ENCODE data around the gene VAT1.
A peak's percentile ranks its signal among the peaks of the same experiment; 100 is the strongest.
"Not testable (repeated sequence)": the region's sequence is repeated elsewhere in the genome, so short reads cannot be mapped to it uniquely, and the experiment has no call there.

Gene VAT1

DNA sequence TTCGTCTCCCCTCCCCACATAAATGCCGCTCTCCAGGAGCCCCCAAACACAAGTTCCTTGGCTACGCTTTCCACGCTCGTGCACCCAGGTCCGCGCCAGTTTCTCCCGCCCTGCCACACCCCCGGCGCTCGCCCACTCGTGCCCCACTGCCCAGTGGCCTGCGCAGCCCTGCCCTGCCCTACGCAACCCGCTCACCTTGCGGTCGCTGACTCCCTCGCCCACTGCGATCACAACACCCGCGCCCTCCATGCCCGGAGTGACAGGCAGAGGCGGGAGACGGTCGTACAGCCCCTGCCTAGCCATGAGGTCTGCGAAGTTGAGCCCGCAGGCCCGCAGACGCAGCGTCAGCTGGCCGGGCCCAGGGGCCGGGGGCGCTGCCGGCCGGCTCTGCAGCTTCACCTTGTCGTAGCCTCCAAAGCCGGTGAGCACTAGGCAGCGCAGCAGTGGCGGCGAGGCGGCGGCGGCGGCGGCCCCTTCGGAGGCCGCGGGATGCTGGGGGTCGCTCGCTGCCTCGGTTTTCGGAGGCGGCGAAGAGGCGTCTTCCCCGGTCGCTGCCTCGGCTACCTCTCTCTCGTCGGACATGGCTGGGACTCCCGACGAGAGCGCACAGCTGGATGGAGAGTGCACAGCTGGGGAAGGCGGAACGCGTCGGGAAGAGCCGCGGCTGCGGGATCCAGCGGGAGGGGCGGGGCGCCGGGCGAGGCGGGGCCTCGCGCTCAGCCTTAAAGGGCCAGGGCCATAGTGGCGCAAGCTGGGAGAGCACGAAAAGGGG lies at the start of gene VAT1:
VAT1 (minus strand) TSS at position 645 of the 772 bp plus-strand sequence; CDS start at position 582, 63 bp downstream.
- peak; percentile 20 to 23 for DNase-seq (ENCODE audit: low read depth in 2 of 2)

- DNase-seq (ENCODE audit: low read depth in 2 of 2), result no peak
Measured at GRCh38 chr17:43070872-43071271, 48.7 kb upstream of the VAT1 start.

- DNase-seq (ENCODE audit: low read depth in 2 of 2), result no peak
Measured at GRCh38 chr17:43070257-43070656, 48.1 kb upstream of the VAT1 start.

DNA sequence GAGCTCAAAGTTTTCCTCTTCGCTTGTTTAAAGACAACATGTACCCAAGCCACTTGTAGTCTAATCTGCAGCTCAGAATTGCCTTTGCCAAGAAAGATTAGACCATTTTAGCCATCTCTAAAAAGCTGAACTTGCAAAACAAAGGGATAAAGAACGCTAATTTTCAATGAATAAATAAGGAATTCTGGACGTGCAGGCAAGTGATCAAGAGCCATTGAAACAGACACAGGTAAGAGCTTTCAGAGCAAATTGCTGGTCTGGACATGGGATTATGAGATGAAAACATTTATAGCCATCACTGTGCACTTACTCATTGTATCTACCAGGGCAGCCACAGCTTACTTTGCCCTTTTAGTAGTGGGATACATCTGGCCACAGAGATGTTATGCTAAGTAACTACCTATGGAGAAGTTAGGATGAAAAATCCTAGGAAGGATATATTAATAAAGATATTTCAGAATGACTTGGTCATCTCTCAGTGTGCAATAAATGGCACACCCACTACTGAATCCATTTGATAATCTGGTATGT lies 47.2 kb upstream of the VAT1 start:
- DNase-seq (ENCODE audit: low read depth in 2 of 2), result no peak

DNA sequence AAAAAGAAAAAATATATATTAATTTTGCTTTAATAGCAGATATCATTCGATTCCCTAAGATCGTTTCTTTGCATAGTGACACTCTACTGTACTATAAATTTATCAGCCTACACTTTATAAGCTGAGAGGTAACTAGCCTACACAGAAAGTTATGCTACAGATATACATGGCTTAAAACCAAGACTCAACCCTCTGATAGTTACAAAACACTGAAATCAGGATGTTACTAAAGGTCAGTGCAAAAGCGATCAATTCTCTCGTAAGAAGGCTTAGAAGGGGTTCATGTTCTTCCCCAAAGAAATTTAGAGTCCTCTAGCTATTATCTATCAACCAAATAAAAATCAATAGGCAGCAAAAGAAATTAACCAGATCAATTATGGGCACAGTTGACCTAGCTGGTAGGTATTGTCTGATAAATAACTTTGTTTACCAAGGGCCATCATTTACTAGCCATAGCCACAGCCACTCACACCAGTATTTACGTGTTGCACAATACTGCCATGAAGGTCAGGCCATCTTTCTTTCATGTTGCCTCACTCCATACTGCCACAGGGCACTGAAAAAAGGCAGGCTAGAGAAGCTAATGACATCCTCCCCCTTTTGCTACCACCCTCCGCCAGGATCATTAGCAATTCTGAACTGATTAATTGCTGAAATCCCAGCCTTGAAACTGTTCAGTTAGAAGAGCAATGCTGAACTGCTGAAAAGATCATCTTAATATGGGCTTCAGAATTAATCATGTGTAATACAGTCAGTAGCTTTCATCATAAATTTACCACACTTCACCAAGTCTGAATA lies 46.6 kb upstream of the VAT1 start:
- no peak for DNase-seq (ENCODE audit: low read depth in 2 of 2)

GRCh38 chr17:43062984-43063638 lies 40.9 kb upstream of the VAT1 start:
- no peak for DNase-seq (ENCODE audit: low read depth in 2 of 2)

DNA sequence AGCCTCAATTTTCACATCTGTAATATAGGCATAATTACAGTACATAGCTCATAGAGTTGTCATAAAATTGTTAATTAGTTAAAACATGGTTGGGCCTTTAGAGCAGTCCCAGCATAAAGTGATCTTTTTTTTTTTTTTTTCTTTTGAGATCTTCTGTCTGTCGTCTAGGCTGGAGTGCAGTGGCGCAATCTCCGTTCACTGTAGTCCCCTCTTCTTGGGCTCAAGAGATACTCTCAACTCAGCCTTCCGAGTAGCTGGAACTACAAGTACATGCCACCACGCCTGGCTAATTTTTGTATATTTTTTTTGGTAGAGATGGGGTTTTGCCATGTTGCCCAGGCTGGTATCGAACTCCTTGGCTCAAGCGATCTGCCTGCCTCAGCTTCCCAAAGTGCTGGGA lies 33.9 kb upstream of the VAT1 start:
- no peak for DNase-seq (ENCODE audit: low read depth in 2 of 2)

DNA sequence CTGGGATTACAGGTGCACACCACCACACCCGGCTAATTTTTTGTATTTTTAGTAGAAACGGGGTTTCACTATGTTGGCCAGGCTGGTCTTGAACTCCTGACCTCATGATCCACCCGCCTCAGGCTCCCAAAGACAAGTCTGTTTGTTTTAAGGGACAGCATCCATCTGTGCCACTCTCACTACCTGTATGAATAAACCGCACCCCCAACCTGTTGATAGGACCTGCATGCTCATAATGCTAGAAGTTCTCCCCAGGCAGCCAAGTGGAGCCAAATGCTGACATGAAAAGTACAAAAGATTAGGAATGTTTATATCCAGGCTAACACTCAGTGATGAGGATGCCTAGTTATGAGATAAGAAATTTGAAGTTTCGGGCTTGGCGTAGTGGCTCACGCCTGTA lies 30.8 kb upstream of the VAT1 start:
- DNase-seq (ENCODE audit: low read depth in 2 of 2), result not testable (repeated sequence)

DNA sequence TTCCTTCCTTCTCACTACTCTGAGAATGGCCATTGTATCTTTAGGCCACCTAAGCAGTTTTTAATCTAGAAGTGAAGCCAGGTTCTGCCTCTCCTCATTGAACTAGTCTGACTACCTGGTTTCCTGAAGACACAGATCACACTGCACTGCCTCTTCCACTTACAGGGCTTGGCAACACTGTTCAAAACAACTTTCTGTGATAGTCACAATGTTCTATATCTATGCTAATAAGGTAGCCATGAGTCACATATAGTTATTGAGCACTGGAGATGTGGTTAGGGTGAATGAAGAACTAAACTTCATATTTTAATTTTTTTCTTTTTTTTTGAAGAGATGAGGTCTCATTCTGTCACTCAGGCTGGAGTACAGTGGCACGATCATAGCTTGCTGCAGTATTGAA lies 29.8 kb upstream of the VAT1 start:
- no peak for DNase-seq (ENCODE audit: low read depth in 2 of 2)

GRCh38 chr17:43044024-43044423 lies 21.8 kb upstream of the VAT1 start:
- DNase-seq (ENCODE audit: low read depth in 2 of 2), result no peak

- DNase-seq (ENCODE audit: low read depth in 2 of 2), result no peak
Measured at GRCh38 chr17:43043307-43043706, 21.1 kb upstream of the VAT1 start.

DNA sequence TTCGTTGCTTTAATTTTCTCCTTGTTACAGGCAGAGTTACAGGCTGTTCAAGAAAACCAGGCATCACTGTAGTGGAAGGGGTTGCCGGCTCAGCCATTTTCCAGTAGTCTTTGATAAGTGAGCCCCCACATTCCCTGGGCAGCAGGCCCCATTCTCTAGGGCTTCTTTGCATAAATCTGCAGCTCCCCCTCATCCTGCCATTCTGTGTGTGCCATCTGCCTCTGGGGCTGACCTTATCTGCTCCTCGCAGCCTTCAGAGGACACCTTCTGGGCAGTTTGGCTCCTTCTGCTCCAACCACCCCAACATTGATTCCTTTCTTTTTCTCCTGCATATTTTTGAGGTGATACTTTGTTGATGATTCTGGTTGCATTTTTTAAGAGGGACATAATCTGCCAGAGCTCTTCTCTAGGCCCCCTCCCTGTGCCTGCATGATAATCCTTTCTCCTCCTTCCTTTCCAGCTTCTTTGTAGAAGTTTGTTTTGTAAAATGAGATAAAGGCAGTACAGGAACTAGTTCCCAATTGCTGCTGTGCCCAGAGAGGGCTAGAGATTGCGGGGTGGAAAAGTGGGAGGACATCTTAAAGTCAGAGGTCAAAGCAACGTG lies 19.9 kb upstream of the VAT1 start:
- no peak for DNase-seq (ENCODE audit: low read depth in 2 of 2)

- DNase-seq (ENCODE audit: low read depth in 2 of 2), result no peak
Measured at GRCh38 chr17:43040655-43041054, 18.5 kb upstream of the VAT1 start.

- no peak for DNase-seq (ENCODE audit: low read depth in 2 of 2)
Measured at GRCh38 chr17:43039646-43040045, 17.5 kb upstream of the VAT1 start.

GRCh38 chr17:43034894-43035293 lies 12.7 kb upstream of the VAT1 start:
- no peak for DNase-seq (ENCODE audit: low read depth in 2 of 2)

DNA sequence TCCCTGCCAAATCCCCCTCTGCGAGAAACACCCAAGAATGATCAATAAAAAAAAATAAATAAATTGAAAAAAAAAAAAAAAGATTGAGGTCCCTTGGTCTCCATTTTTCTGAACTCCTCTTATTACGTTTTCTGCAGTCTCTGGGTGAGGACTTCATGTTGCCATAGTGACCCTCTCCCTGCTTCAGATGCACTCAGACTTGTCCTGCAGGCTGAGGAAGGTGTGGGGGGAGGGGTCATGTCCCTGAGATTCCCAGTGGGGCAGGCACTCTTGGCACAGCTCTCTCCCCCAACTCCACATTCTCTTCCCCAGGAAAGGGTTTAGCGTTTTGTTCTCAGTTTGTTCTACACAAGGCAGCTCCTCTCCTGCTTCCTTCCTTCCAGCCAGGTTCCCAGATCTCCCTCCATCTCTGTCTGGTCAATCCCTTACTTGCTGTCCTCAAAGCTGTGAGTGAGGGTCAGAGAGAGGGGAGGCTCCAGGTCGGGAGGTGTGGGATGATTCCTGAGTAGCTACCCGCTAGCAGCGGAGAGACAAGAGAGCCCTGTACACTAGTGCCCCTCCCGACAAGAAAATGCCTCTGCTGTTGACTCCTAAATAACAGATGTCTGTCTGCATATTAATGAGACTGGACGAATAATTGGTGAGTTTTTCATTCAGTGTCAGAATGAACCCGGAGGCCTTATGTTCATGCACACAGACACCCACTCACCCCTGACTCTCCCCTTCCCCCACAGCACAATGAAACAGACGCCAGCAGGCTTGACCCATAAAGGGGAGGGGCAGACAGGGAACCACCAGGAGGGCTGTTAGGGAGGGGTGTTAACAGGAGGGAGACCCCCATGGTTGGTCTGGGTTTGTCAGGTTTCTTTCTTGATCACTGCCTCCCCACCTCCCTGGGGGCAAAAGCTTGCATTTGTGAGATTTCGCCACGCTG lies 12.0 kb upstream of the VAT1 start:
- no peak for DNase-seq (ENCODE audit: low read depth in 2 of 2)

DNA sequence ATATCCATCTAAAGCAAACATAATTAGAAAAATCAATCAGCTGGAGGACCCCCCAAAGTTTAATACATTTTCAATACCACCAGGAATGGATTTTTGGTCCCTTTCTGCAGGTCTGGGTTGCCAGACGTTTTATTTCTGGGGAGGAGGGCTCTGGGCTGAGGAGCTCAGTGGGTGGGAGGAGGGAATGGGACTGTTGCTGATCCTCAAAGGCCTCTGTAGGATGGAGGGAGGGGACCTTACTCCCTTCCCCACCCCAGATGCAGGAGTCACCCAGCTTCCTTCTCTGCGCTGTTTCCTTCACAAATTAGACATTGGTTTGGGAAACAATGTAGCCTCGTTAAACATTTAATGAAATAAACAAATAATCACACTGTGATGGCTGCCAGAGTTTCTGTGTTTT lies 9.5 kb upstream of the VAT1 start:
- no peak for DNase-seq (ENCODE audit: low read depth in 2 of 2)

GRCh38 chr17:43030137-43030767 lies 8.1 kb upstream of the VAT1 start:
- no peak for DNase-seq (ENCODE audit: low read depth in 2 of 2)

- DNase-seq (ENCODE audit: low read depth in 2 of 2), result no peak
Measured at GRCh38 chr17:43028221-43028861, 6.2 kb upstream of the VAT1 start.
